Tibial artery (tissue), 4 donors: ENCODE data around the gene DOK7.

Source experiments
- DNase-seq, 2 donors: peaks; one replicate each; pipeline ENCODE4 v3.0.0-alpha.2; 2019
- H3K27ac ChIP-seq, 2 donors: fragments of 200-600 bp; sonication (generic) in 1 of 2; 1 replicate in 1 of 2; 2 replicates in 1 of 2; pipeline ENCODE4 v1.5.1; 2018 to 2019; ENCODE audit warnings: mild to moderate bottlenecking in 1 of 2
- H3K27me3 ChIP-seq, 2 donors: fragments of 200-600 bp; sonication (generic) in 1 of 2; one replicate each; pipeline versions ENCODE4 v1.5.1 to v1.6.0; 2016 to 2019
- H3K36me3 ChIP-seq, 3 donors: fragments of 200-600 bp; sonication (generic) in 2 of 3; one replicate each; pipeline ENCODE4 v1.5.1; 2016 to 2019; ENCODE audit warnings: mild to moderate bottlenecking in 2 of 3
- H3K4me1 ChIP-seq, 4 donors: fragments of 200-600 bp; sonication (generic) in 2 of 4; 1 replicate in 3 of 4; 2 replicates in 1 of 4; pipeline ENCODE4 v1.5.1; 2016 to 2019
- H3K4me3 ChIP-seq, 2 donors: fragments of 200-600 bp; sonication (generic) in 1 of 2; 1 replicate in 1 of 2; 2 replicates in 1 of 2; pipeline ENCODE4 v1.5.1; 2018 to 2019; ENCODE audit warnings: mild to moderate bottlenecking in 2 of 2
- H3K9me3 ChIP-seq, 3 donors: fragments of 200-600 bp; sonication (generic) in 1 of 3; one replicate each; pipeline ENCODE4 v1.5.1; 2016 to 2019
- CTCF ChIP-seq, 2 experiments: fragments of 200-600 bp in 1 of 2; fragments of 450-650 bp in 1 of 2; IDR thresholded peaks; one replicate each; pipeline ENCODE4 v1.5.1; 2017 to 2019; ENCODE audit warnings: antibody characterized with exemption in 2 of 2, mild to moderate bottlenecking in 1 of 2, moderate library complexity in 1 of 2
- intact Hi-C: fragments of 100-400 bp; cut with DNase I; formaldehyde crosslinking; loops from one replicate; pipeline ENCODE4 v1.15.0; 2023; ENCODE audit warnings: low total_unique reads

The DOK7 gene

DNA sequence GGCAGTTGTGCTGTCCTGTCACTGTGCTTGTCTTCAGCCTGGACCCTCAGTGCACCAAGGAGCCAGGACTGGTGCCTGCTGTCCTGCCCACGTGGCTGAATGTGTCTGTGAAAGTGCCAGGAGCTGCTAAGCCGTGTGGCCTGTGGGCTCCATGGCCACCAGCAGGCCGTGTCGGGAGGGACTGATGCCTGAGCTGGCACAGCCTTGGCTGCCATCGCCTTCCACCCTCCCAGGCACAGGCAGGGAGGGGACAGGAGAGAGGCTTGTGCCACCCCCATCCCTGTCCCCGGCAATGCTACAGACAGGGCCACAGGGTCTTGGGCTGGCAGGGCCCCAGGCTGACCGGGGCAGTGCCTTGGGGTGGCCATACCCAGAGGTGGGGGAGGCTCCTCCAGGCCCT, 24.8 kb downstream of the DOK7 start:
- peak overlapping the region in 1 of 2 donors; percentile 4 for H3K27ac ChIP-seq
- TF ChIP-seq CTCF (IDR thresholded peaks at IDR 0.05): no peak
- peaks cover 0 to under 1% (median 0%) of the 10 kb centered on the region in 3 donors for H3K36me3 ChIP-seq
- H3K27me3 ChIP-seq: peaks cover 0 to 22% of the 10 kb centered on the region in 2 donors
- peaks cover 0 to 36% (median 24%) of the 10 kb centered on the region in 4 donors for H3K4me1 ChIP-seq
- intact Hi-C loops: no loop called here
- DNase-seq: no peak
- H3K4me3 ChIP-seq: no peak overlapping the region
- H3K9me3 ChIP-seq: no peaks in the 10 kb centered on the region

DNA sequence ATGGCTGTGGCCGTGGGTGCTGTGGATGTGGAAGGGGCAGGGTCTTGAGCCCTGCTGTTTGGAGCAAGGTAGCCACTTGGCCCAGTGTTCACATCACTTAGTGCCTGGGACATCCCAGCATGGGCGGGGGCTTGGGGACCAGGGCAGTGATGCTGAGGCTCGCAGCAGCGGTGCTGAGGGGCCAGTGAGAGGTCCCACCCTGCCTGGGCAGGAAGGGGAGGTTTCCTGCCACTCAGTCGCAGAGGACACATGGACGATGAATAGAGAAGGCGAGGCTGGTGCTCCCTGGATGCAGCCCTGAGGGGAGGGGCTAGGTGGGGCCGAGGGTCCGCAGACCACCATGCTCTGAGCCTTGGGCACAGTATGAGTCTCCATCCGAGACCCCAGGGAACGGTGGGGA, 25.7 kb downstream of the DOK7 start:
- H3K27ac ChIP-seq: no peak overlapping the region
- H3K36me3 ChIP-seq: peaks cover 0 to 5% (median 0%) of the 10 kb centered on the region in 3 donors
- intact Hi-C loops: no loop called here
- H3K9me3 ChIP-seq: no peaks in the 10 kb centered on the region
- peaks cover 0 to 32% of the 10 kb centered on the region in 2 donors for H3K27me3 ChIP-seq
- H3K4me1 ChIP-seq: peaks cover 0 to 27% (median 17%) of the 10 kb centered on the region in 4 donors
- no peak for DNase-seq
- H3K4me3 ChIP-seq: no peak overlapping the region
- TF ChIP-seq CTCF (IDR thresholded peaks at IDR 0.05): no peak

DNA sequence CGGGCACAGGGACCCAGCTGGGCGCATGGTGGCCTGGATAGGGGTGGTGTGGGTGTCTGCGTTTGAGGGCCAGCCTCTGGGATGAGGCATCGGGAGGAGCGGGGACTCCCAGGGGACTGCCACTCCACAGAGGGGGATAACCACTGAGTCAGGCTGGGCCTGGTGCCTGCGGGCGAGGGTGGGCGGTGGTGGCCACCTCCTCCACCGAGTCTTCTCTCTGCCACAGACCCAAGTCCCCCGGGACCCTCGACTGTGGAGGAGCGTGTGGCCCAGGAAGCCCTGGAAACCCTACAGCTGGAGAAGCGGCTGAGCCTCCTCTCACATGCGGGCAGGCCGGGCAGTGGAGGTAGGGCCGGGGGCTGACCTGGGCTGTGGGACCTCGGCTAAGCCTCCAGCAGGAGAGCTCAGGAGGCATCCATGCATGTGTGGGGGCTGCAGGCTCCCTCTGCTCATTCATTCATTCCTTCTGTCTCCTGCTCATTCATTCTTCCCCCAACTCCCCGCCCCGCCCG, 26.4 kb downstream of the DOK7 start:
- no peak for DNase-seq
- no peak for TF ChIP-seq CTCF (IDR thresholded peaks at IDR 0.05)

DNA sequence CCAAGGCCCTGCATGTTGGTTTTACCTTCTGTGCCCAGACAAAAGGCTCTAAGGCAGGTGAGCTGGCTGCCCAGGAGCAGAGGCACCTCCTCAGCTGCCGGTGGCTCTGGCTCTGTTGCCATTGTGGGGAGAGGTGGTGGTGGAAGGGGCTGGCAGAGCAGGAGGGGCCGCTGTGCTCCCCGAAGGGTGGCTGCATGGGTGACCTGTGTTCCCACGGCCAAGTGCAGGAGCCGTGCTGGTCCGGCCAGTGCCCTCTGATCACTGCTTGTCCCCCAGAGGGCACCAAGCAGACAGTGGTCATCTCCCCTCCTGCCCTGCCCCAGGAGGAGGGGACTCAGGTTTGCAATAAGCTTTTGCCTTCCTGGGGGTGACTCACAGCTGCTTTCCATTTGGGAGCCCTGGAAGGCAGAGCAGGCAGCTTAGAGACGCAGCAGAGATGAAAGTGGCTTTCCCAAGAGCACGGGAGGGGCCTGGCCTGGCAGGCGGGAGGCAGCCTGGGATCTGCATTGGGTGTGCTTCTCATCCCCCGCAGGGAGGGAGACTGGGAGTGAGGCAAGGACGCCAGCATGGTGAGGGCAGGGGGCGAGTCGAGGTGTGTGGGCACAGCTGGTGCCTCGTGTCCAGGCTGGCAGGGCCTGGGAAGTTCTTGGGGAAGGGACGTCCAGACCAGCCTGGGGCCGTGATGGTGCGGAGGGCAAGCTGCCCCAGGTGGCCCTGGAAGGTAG, 28.7 kb downstream of the DOK7 start:
- Histone ChIP-seq H3K27ac (no peak overlapping the region), H3K36me3 (peaks cover 0 to 5% (median 0%) of the 10 kb centered on the region in 3 donors), H3K4me1 (peaks cover 0 to 8% (median 2%) of the 10 kb centered on the region in 4 donors), H3K9me3 (no peaks in the 10 kb centered on the region), H3K27me3 (peaks cover 0 to 51% of the 10 kb centered on the region in 2 donors), H3K4me3 (no peak overlapping the region)
- TF ChIP-seq CTCF (IDR thresholded peaks at IDR 0.05): no peak
- intact Hi-C loops: no loop called here
- no peak for DNase-seq

More for the DNA sequence above, 26.4 kb downstream of the DOK7 start:
- H3K27me3 ChIP-seq: peaks cover 0 to 39% of the 10 kb centered on the region in 2 donors
- no peak overlapping the region for H3K27ac ChIP-seq
- peaks cover 0 to 5% (median 0%) of the 10 kb centered on the region in 3 donors for H3K36me3 ChIP-seq
- H3K9me3 ChIP-seq: no peaks in the 10 kb centered on the region
- peaks cover 0 to 20% (median 12%) of the 10 kb centered on the region in 4 donors for H3K4me1 ChIP-seq
- no peak overlapping the region for H3K4me3 ChIP-seq
- intact Hi-C loops: no loop called here

GRCh38 chr4:3492741-3493719, 29.9 kb downstream of the DOK7 start:
- H3K4me1 ChIP-seq: peaks cover 0 to 8% (median 2%) of the 10 kb centered on the region in 4 donors
- H3K9me3 ChIP-seq: no peaks in the 10 kb centered on the region
- H3K36me3 ChIP-seq: peaks cover 0 to 5% (median 0%) of the 10 kb centered on the region in 3 donors
- no peak overlapping the region for H3K4me3 ChIP-seq
- intact Hi-C loops: no loop called here
- no peak for TF ChIP-seq CTCF (IDR thresholded peaks at IDR 0.05)
- no peak for DNase-seq
- no peak overlapping the region for H3K27ac ChIP-seq
- peaks cover 0 to 53% of the 10 kb centered on the region in 2 donors for H3K27me3 ChIP-seq
